Measurements from ENCODE around the gene NOP14.

DNA sequence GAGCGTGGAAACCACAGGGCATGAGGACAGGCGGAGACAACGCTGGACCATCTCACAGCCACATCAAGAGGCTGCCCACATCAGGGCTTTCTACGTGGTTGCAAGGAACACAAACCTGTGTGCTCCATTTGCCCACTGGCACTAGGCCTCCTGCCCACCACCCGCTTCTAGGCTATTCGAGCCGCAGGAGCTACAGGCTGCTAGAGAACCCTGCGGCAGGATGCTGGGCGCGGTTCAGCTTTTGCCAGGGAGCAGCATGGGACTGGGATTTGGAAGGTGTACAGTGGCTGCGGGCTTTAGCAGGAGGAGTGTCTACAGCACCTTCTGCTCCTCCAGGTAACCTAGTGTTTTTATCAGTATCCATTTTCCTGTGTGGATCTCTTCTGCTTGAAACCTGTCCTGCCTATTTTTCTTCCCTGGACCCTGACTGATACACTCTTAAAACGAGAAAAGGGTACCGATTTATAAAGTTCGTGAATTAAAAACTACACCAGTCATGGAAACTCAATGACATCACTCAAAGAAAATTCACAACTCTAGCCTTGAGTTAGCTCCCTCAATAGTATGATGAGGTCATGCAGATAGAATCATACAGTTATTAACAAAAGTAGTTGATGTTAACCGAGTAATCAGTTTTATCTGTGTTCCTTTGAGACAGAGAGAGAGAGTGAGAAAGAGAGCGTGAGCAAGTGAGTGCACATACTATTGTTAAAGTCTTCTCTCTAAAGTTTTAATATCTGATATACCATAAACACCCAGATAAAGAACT, 12.8 kb downstream of the NOP14 start:
- TF ChIP-seq POLR2A (IDR thresholded peaks at IDR 0.05) (no peak), EP300 (IDR thresholded peaks at IDR 0.05) (no peak)
- TF ChIP-seq, protein P1, sequence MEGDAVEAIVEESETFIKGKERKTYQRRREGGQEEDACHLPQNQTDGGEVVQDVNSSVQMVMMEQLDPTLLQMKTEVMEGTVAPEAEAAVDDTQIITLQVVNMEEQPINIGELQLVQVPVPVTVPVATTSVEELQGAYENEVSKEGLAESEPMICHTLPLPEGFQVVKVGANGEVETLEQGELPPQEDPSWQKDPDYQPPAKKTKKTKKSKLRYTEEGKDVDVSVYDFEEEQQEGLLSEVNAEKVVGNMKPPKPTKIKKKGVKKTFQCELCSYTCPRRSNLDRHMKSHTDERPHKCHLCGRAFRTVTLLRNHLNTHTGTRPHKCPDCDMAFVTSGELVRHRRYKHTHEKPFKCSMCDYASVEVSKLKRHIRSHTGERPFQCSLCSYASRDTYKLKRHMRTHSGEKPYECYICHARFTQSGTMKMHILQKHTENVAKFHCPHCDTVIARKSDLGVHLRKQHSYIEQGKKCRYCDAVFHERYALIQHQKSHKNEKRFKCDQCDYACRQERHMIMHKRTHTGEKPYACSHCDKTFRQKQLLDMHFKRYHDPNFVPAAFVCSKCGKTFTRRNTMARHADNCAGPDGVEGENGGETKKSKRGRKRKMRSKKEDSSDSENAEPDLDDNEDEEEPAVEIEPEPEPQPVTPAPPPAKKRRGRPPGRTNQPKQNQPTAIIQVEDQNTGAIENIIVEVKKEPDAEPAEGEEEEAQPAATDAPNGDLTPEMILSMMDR (IDR thresholded peaks at IDR 0.05): no peak

Measured in stomach (tissue), 4 donors.